ENCODE results near the gene EFTUD2.
A peak's percentile ranks its signal among the peaks of the same experiment; 100 is the strongest.
"Not testable (repeated sequence)": the region's sequence is repeated elsewhere in the genome, so short reads cannot be mapped to it uniquely, and the experiment has no call there.

EFTUD2 gene

GRCh38 chr17:44899074-44899782 is at the start of gene EFTUD2:
Gene EFTUD2, minus strand, starts transcription at chr17:44899445. Its CDS starts 4,924 bp downstream, at chr17:44894521.
- Mint-ChIP-seq H3K4me3 (peak within 1 kb of the TSS; percentile 86), H3K27me3 (no peaks in the 10 kb centered on the region), H3K4me1 (ENCODE audit: low read depth) (peaks cover 51% of the 10 kb centered on the region), H3K36me3 (ENCODE audit: low read depth) (peaks cover 43% of the 10 kb centered on the region), H3K9me3 (no peaks in the 10 kb centered on the region), H3K27ac (peak within 1 kb of the TSS; percentile 97)
- intact Hi-C loops (cut with micrococcal nuclease): loop anchor here (1.0 kb wide), 1 partner anchor 48 kb away; the partner anchor contains the start of gene KIF18B

GRCh38 chr17:44948315-44948795 is 49.1 kb upstream of the EFTUD2 start:
- peaks cover 5% of the 10 kb centered on the region for H3K4me1 Mint-ChIP-seq (ENCODE audit: low read depth)
- no peaks in the 10 kb centered on the region for H3K36me3 Mint-ChIP-seq (ENCODE audit: low read depth)
- no peaks in the 10 kb centered on the region for H3K9me3 Mint-ChIP-seq
- peaks cover 4% of the 10 kb centered on the region for H3K27me3 Mint-ChIP-seq
- H3K27ac Mint-ChIP-seq: peak overlapping the region; percentile 82
- H3K4me3 Mint-ChIP-seq: peak overlapping the region; percentile 81
- intact Hi-C loops (cut with micrococcal nuclease): no loop called here

GRCh38 chr17:44947461-44948314 is 48.4 kb upstream of the EFTUD2 start, which contains the start of gene KIF18B:
Gene KIF18B, minus strand, starts transcription at chr17:44947773. Its CDS starts 11,429 bp downstream, at chr17:44936344.
- peaks cover 5% of the 10 kb centered on the region for H3K4me1 Mint-ChIP-seq (ENCODE audit: low read depth)
- H3K27ac Mint-ChIP-seq: peak within 1 kb of the TSS; percentile 82
- H3K27me3 Mint-ChIP-seq: peaks cover under 1% of the 10 kb centered on the region
- H3K9me3 Mint-ChIP-seq: no peaks in the 10 kb centered on the region
- intact Hi-C loops (cut with micrococcal nuclease): loop anchor here (1.0 kb wide), 1 partner anchor 48 kb away; the partner anchor contains the start of gene EFTUD2
- peak within 1 kb of the TSS; percentile 81 for H3K4me3 Mint-ChIP-seq
- no peaks in the 10 kb centered on the region for H3K36me3 Mint-ChIP-seq (ENCODE audit: low read depth)

- H3K4me3 Mint-ChIP-seq; H3K36me3 Mint-ChIP-seq (ENCODE audit: low read depth); H3K27me3 Mint-ChIP-seq; H3K9me3 Mint-ChIP-seq; intact Hi-C loops (cut with micrococcal nuclease); H3K27ac Mint-ChIP-seq: not testable (repeated sequence)
- H3K4me1 Mint-ChIP-seq (ENCODE audit: low read depth): peaks cover 15% of the 10 kb centered on the region
These were observed 46.4 kb upstream of the EFTUD2 start for GRCh38 chr17:44945652-44946051.

GRCh38 chr17:44942456-44942855 is 43.2 kb upstream of the EFTUD2 start:
- H3K27ac Mint-ChIP-seq: no peak overlapping the region
- peaks cover 10% of the 10 kb centered on the region for H3K4me1 Mint-ChIP-seq (ENCODE audit: low read depth)
- no peak overlapping the region for H3K4me3 Mint-ChIP-seq
- H3K9me3 Mint-ChIP-seq: no peaks in the 10 kb centered on the region
- intact Hi-C loops (cut with micrococcal nuclease): no loop called here
- no peaks in the 10 kb centered on the region for H3K36me3 Mint-ChIP-seq (ENCODE audit: low read depth)
- H3K27me3 Mint-ChIP-seq: no peaks in the 10 kb centered on the region

- no peaks in the 10 kb centered on the region for H3K9me3 Mint-ChIP-seq
- no peaks in the 10 kb centered on the region for H3K36me3 Mint-ChIP-seq (ENCODE audit: low read depth)
- H3K4me1 Mint-ChIP-seq (ENCODE audit: low read depth): peaks cover 10% of the 10 kb centered on the region
- H3K27me3 Mint-ChIP-seq: no peaks in the 10 kb centered on the region
- H3K4me3 Mint-ChIP-seq: no peak overlapping the region
- intact Hi-C loops (cut with micrococcal nuclease): no loop called here
- H3K27ac Mint-ChIP-seq: peak overlapping the region; percentile 1
These were observed 42.6 kb upstream of the EFTUD2 start for GRCh38 chr17:44941712-44942331.

GRCh38 chr17:44940768-44941167 is 41.5 kb upstream of the EFTUD2 start:
- intact Hi-C loops (cut with micrococcal nuclease): no loop called here
- peaks cover 10% of the 10 kb centered on the region for H3K4me1 Mint-ChIP-seq (ENCODE audit: low read depth)
- no peaks in the 10 kb centered on the region for H3K36me3 Mint-ChIP-seq (ENCODE audit: low read depth)
- H3K4me3 Mint-ChIP-seq: no peak overlapping the region
- no peaks in the 10 kb centered on the region for H3K9me3 Mint-ChIP-seq
- no peaks in the 10 kb centered on the region for H3K27me3 Mint-ChIP-seq
- no peak overlapping the region for H3K27ac Mint-ChIP-seq

GRCh38 chr17:44940317-44940716 is 41.1 kb upstream of the EFTUD2 start:
- Mint-ChIP-seq H3K36me3 (ENCODE audit: low read depth) (no peaks in the 10 kb centered on the region), H3K27me3 (no peaks in the 10 kb centered on the region), H3K27ac (no peak overlapping the region), H3K4me1 (ENCODE audit: low read depth) (peaks cover 10% of the 10 kb centered on the region), H3K4me3 (no peak overlapping the region), H3K9me3 (no peaks in the 10 kb centered on the region)
- intact Hi-C loops (cut with micrococcal nuclease): no loop called here

- Mint-ChIP-seq H3K27me3 (no peaks in the 10 kb centered on the region), H3K4me1 (ENCODE audit: low read depth) (no peaks in the 10 kb centered on the region), H3K36me3 (ENCODE audit: low read depth) (no peaks in the 10 kb centered on the region), H3K4me3 (no peak overlapping the region), H3K9me3 (no peaks in the 10 kb centered on the region), H3K27ac (no peak overlapping the region)
- intact Hi-C loops (cut with micrococcal nuclease): no loop called here
These were observed 35.9 kb upstream of the EFTUD2 start for GRCh38 chr17:44935116-44935515.

- H3K9me3 Mint-ChIP-seq: no peaks in the 10 kb centered on the region
- H3K4me1 Mint-ChIP-seq (ENCODE audit: low read depth): no peaks in the 10 kb centered on the region
- no peaks in the 10 kb centered on the region for H3K36me3 Mint-ChIP-seq (ENCODE audit: low read depth)
- intact Hi-C loops (cut with micrococcal nuclease): no loop called here
- H3K27me3 Mint-ChIP-seq: no peaks in the 10 kb centered on the region
- no peak overlapping the region for H3K27ac Mint-ChIP-seq
- no peak overlapping the region for H3K4me3 Mint-ChIP-seq
These were observed 35.5 kb upstream of the EFTUD2 start for GRCh38 chr17:44934745-44935105.

GRCh38 chr17:44933824-44934744 is 34.8 kb upstream of the EFTUD2 start:
- Mint-ChIP-seq H3K27ac (no peak overlapping the region), H3K27me3 (no peaks in the 10 kb centered on the region), H3K4me3 (no peak overlapping the region), H3K9me3 (no peaks in the 10 kb centered on the region), H3K36me3 (ENCODE audit: low read depth) (no peaks in the 10 kb centered on the region), H3K4me1 (ENCODE audit: low read depth) (no peaks in the 10 kb centered on the region)
- intact Hi-C loops (cut with micrococcal nuclease): no loop called here

- Mint-ChIP-seq H3K4me1 (ENCODE audit: low read depth) (no peaks in the 10 kb centered on the region), H3K4me3 (no peak overlapping the region), H3K36me3 (ENCODE audit: low read depth) (no peaks in the 10 kb centered on the region), H3K27ac (no peak overlapping the region), H3K9me3 (no peaks in the 10 kb centered on the region), H3K27me3 (no peaks in the 10 kb centered on the region)
- intact Hi-C loops (cut with micrococcal nuclease): no loop called here
These were observed 33.5 kb upstream of the EFTUD2 start for GRCh38 chr17:44932787-44933097.

- Mint-ChIP-seq H3K27ac (no peak overlapping the region), H3K4me3 (no peak overlapping the region), H3K4me1 (ENCODE audit: low read depth) (no peaks in the 10 kb centered on the region), H3K36me3 (ENCODE audit: low read depth) (no peaks in the 10 kb centered on the region), H3K27me3 (no peaks in the 10 kb centered on the region), H3K9me3 (no peaks in the 10 kb centered on the region)
- intact Hi-C loops (cut with micrococcal nuclease): no loop called here
These were observed 33.0 kb upstream of the EFTUD2 start for GRCh38 chr17:44932096-44932786.

Data from dendritic cell treated with granulocyte-macrophage colony-stimulating factor and Interleukin-4, amounts not matched to agents 40 ng/mL and 50 ng/mL, for 4 days (primary cell).